ENCODE data around the gene TRIM39.

DNA sequence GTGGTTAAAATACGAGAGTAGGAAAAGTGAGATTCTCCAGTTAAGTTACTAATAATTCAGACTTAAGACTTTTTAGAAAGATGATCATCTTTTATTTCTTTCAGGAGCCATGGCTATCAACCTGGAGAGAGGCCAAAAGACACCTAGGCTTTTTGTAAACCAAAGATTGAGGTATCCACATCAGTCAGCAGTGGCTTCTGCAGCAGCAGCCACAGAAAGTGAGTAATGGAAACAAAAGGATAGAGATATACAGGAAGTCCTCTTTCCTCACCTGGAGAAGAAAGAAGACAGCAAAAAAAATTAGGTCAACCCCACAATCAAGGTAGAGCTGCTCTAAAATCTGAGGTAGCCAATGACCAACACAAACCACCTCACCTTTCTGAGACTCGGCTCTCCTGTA is 22.7 kb upstream of the TRIM39 start:
- TF ChIP-seq CTCF (IDR thresholded peaks at IDR 0.05) (no peak), POLR2A (IDR thresholded peaks at IDR 0.05) (no peak), EP300 (IDR thresholded peaks at IDR 0.05) (no peak), POLR2AphosphoS5 (IDR thresholded peaks at IDR 0.05) (no peak)

All from gastroesophageal sphincter (tissue), 3 donors.